Astrocyte (in vitro differentiated cells and primary cell): ENCODE data around the gene CACNA1D. TPM values are rescaled to one million over a fixed set of nuclear protein-coding genes. Genes with fewer than 3 reads are reported as not detected.

ENCODE experiments used
- DNase-seq: peaks from one replicate; pipeline ENCODE4 v3.0.0-alpha.2; 2010; ENCODE audit warnings: low read depth
- FAIRE-seq: peaks from 2 replicates; lab custom pipeline; 2011; peaks lifted over from hg19 to GRCh38; lab: Jason Lieb, UNC
- H2AFZ ChIP-seq: 2 replicates; pipeline ENCODE4 v1.6.0; 2012; ENCODE audit warnings: low read depth, low read length, inconsistent platforms
- H3K27ac ChIP-seq: 2 replicates; pipeline ENCODE4 v1.5.1; 2011; ENCODE audit warnings: low read depth, low read length, inconsistent platforms
- H3K27me3 ChIP-seq: 2 replicates; pipeline ENCODE4 v1.6.0; 2011; ENCODE audit warnings: low read length, inconsistent platforms; ENCODE audit not compliant: insufficient read depth
- H3K36me3 ChIP-seq: 2 replicates; pipeline ENCODE4 v1.5.1; 2011; ENCODE audit warnings: low read length, inconsistent platforms; ENCODE audit not compliant: insufficient read depth
- H3K4me1 ChIP-seq: 2 replicates; pipeline ENCODE4 v1.5.1; 2011; ENCODE audit warnings: low read length, inconsistent platforms; ENCODE audit not compliant: insufficient read depth
- H3K4me2 ChIP-seq: 2 replicates; pipeline ENCODE4 v1.6.0; 2012; ENCODE audit warnings: low read length, inconsistent platforms
- H3K4me3 ChIP-seq: 2 replicates; pipeline ENCODE4 v1.5.1; 2011; ENCODE audit warnings: low read depth, mild to moderate bottlenecking, low read length, inconsistent platforms; ENCODE audit not compliant: insufficient read depth
- H3K79me2 ChIP-seq: 2 replicates; pipeline ENCODE4 v1.6.0; 2012; ENCODE audit warnings: mild to moderate bottlenecking, low read length, inconsistent platforms; ENCODE audit not compliant: insufficient read depth
- H3K9ac ChIP-seq: 2 replicates; pipeline ENCODE4 v1.6.0; 2012; ENCODE audit warnings: mild to moderate bottlenecking, low read length, inconsistent platforms
- H3K9me3 ChIP-seq: 2 replicates; pipeline ENCODE4 v1.5.1; 2012; ENCODE audit warnings: low read depth, mild to moderate bottlenecking, low read length, inconsistent platforms; ENCODE audit not compliant: insufficient read depth
- H4K20me1 ChIP-seq: 2 replicates; pipeline ENCODE4 v1.6.0; 2012; ENCODE audit warnings: low read length, inconsistent platforms; ENCODE audit not compliant: insufficient read depth
- H3K27ac Mint-ChIP-seq: one replicate; pipeline ENCODE4 v1.8.0; 2021; ENCODE audit warnings: mild to moderate bottlenecking, mixed read lengths; ENCODE audit not compliant: unreplicated experiment
- H3K27me3 Mint-ChIP-seq: one replicate; pipeline ENCODE4 v1.8.0; 2021; ENCODE audit warnings: low read depth, mixed read lengths; ENCODE audit not compliant: unreplicated experiment
- H3K36me3 Mint-ChIP-seq: one replicate; pipeline ENCODE4 v1.8.0; 2021; ENCODE audit warnings: low read depth, mixed read lengths; ENCODE audit not compliant: unreplicated experiment
- H3K4me1 Mint-ChIP-seq: one replicate; pipeline ENCODE4 v1.8.0; 2021; ENCODE audit warnings: low read depth, mixed read lengths; ENCODE audit not compliant: unreplicated experiment
- H3K4me3 Mint-ChIP-seq: one replicate; pipeline ENCODE4 v1.8.0; 2021; ENCODE audit warnings: mild to moderate bottlenecking, moderate library complexity, mixed read lengths; ENCODE audit not compliant: unreplicated experiment
- H3K9me3 Mint-ChIP-seq: one replicate; pipeline ENCODE4 v1.8.0; 2021; ENCODE audit warnings: mild to moderate bottlenecking, mixed read lengths; ENCODE audit not compliant: unreplicated experiment
- EZH2 ChIP-seq: IDR thresholded peaks from 2 replicates; pipeline ENCODE4 v1.6.1; 2012; ENCODE audit warnings: mild to moderate bottlenecking, low read length, inconsistent platforms; ENCODE audit not compliant: insufficient read depth
- total RNA-seq: library from RNA; stranded (reverse); gene quantifications from 2 replicates; pipeline ENCODE4 v1.2.1, GENCODE V29; 2021
- TF ChIP-seq, protein P1 (sequence below): IDR thresholded peaks from 2 replicates; pipeline ENCODE4 v1.5.1; 2011; ENCODE audit warnings: low read depth, mild to moderate bottlenecking, inconsistent platforms, low read length, moderate library complexity; ENCODE audit not compliant: insufficient read depth

CACNA1D gene
- total RNA-seq, 1 donor from 2014 or later, result 0.41 TPM

GRCh38 chr3:53590606-53591005, 96.2 kb downstream of the CACNA1D start:
- FAIRE-seq (no peak), DNase-seq (no peak)
- Mint-ChIP-seq H3K27me3 (peaks cover 27% of the 10 kb centered on the region), H3K4me1 (peaks cover 5% of the 10 kb centered on the region), H3K27ac (no peak overlapping the region), H3K4me3 (no peak overlapping the region), H3K9me3 (peaks cover under 1% of the 10 kb centered on the region), H3K36me3 (peaks cover 2% of the 10 kb centered on the region)
- no peaks in the 10 kb centered on the region for H3K4me1 ChIP-seq
- no peak overlapping the region for H3K4me2 ChIP-seq
- no peaks in the 10 kb centered on the region for H3K79me2 ChIP-seq
- H3K4me3 ChIP-seq, result no peak overlapping the region
- H3K36me3 ChIP-seq, result no peaks in the 10 kb centered on the region
- no peak overlapping the region for H3K9ac ChIP-seq
- no peak overlapping the region for H2AFZ ChIP-seq
- TF ChIP-seq, protein P1, sequence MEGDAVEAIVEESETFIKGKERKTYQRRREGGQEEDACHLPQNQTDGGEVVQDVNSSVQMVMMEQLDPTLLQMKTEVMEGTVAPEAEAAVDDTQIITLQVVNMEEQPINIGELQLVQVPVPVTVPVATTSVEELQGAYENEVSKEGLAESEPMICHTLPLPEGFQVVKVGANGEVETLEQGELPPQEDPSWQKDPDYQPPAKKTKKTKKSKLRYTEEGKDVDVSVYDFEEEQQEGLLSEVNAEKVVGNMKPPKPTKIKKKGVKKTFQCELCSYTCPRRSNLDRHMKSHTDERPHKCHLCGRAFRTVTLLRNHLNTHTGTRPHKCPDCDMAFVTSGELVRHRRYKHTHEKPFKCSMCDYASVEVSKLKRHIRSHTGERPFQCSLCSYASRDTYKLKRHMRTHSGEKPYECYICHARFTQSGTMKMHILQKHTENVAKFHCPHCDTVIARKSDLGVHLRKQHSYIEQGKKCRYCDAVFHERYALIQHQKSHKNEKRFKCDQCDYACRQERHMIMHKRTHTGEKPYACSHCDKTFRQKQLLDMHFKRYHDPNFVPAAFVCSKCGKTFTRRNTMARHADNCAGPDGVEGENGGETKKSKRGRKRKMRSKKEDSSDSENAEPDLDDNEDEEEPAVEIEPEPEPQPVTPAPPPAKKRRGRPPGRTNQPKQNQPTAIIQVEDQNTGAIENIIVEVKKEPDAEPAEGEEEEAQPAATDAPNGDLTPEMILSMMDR, result no peak
- no peak for TF ChIP-seq EZH2
- H3K27ac ChIP-seq, result no peak overlapping the region
- no peaks in the 10 kb centered on the region for H4K20me1 ChIP-seq
- peaks cover 5% of the 10 kb centered on the region for H3K27me3 ChIP-seq
- H3K9me3 ChIP-seq, result no peaks in the 10 kb centered on the region

- no peak overlapping the region for H3K4me3 Mint-ChIP-seq
- H3K4me2 ChIP-seq, result no peak overlapping the region
- no peaks in the 10 kb centered on the region for H3K4me1 ChIP-seq
- peaks cover 5% of the 10 kb centered on the region for H3K27me3 ChIP-seq
- H3K9me3 Mint-ChIP-seq, result peaks cover 4% of the 10 kb centered on the region
- no peak overlapping the region for H3K9ac ChIP-seq
- DNase-seq (no peak), FAIRE-seq (no peak)
- H3K36me3 ChIP-seq, result no peaks in the 10 kb centered on the region
- H3K4me3 ChIP-seq, result no peak overlapping the region
- H4K20me1 ChIP-seq, result no peaks in the 10 kb centered on the region
- peaks cover 2% of the 10 kb centered on the region for H3K36me3 Mint-ChIP-seq
- H3K27me3 Mint-ChIP-seq, result peaks cover 27% of the 10 kb centered on the region
- H3K27ac Mint-ChIP-seq, result no peak overlapping the region
- H3K27ac ChIP-seq, result no peak overlapping the region
- H3K79me2 ChIP-seq, result no peaks in the 10 kb centered on the region
- no peak overlapping the region for H2AFZ ChIP-seq
- TF ChIP-seq, protein P1, result no peak
- TF ChIP-seq EZH2, result no peak
- no peaks in the 10 kb centered on the region for H3K9me3 ChIP-seq
- peaks cover 6% of the 10 kb centered on the region for H3K4me1 Mint-ChIP-seq
These were observed 97.2 kb downstream of the CACNA1D start for GRCh38 chr3:53591646-53592045.

GRCh38 chr3:53592862-53593261, 98.5 kb downstream of the CACNA1D start:
- Mint-ChIP-seq H3K4me1 (peaks cover 18% of the 10 kb centered on the region), H3K27me3 (peaks cover 27% of the 10 kb centered on the region), H3K27ac (no peak overlapping the region), H3K4me3 (no peak overlapping the region), H3K36me3 (peaks cover 2% of the 10 kb centered on the region), H3K9me3 (peaks cover 4% of the 10 kb centered on the region)
- H3K4me1 ChIP-seq, result no peaks in the 10 kb centered on the region
- H2AFZ ChIP-seq, result no peak overlapping the region
- H3K36me3 ChIP-seq, result no peaks in the 10 kb centered on the region
- FAIRE-seq, result no peak
- no peak overlapping the region for H3K9ac ChIP-seq
- DNase-seq, result no peak
- H3K4me2 ChIP-seq, result no peak overlapping the region
- H3K4me3 ChIP-seq, result no peak overlapping the region
- no peaks in the 10 kb centered on the region for H3K79me2 ChIP-seq
- no peaks in the 10 kb centered on the region for H4K20me1 ChIP-seq
- no peaks in the 10 kb centered on the region for H3K27me3 ChIP-seq
- TF ChIP-seq, protein P1, result no peak
- TF ChIP-seq EZH2, result no peak
- no peak overlapping the region for H3K27ac ChIP-seq
- H3K9me3 ChIP-seq, result no peaks in the 10 kb centered on the region
